Measurements from ENCODE around the gene CERS6.

CERS6 gene

GRCh38 chr2:168712053-168712452, 256.0 kb downstream of the CERS6 start:
- no peak for DNase-seq

GRCh38 chr2:168713325-168713724, 257.3 kb downstream of the CERS6 start:
- DNase-seq, result no peak

GRCh38 chr2:168715849-168716248, 259.8 kb downstream of the CERS6 start:
- DNase-seq, result no peak

- no peak for DNase-seq
Observed at GRCh38 chr2:168716839-168717238, 260.8 kb downstream of the CERS6 start.

- no peak for DNase-seq
Observed at GRCh38 chr2:168717790-168718502, 261.9 kb downstream of the CERS6 start.

GRCh38 chr2:168718622-168719021, 262.6 kb downstream of the CERS6 start:
- DNase-seq, result no peak

- DNase-seq, result no peak
Observed at GRCh38 chr2:168719446-168719845, 263.4 kb downstream of the CERS6 start.

GRCh38 chr2:168722592-168722991, 266.5 kb downstream of the CERS6 start:
- no peak for DNase-seq

- no peak for DNase-seq
Observed at GRCh38 chr2:168723275-168723899, 267.3 kb downstream of the CERS6 start.

GRCh38 chr2:168726375-168726774, 270.3 kb downstream of the CERS6 start:
- DNase-seq, result no peak

- no peak for DNase-seq
Observed at GRCh38 chr2:168727904-168728470, 271.9 kb downstream of the CERS6 start.

GRCh38 chr2:168729455-168729854, 273.4 kb downstream of the CERS6 start:
- DNase-seq, result no peak

- DNase-seq, result no peak
Observed at GRCh38 chr2:168730344-168730743, 274.3 kb downstream of the CERS6 start.

- DNase-seq, result no peak
Observed at GRCh38 chr2:168731002-168731401, 274.9 kb downstream of the CERS6 start.

GRCh38 chr2:168731616-168732015, 275.5 kb downstream of the CERS6 start:
- no peak for DNase-seq

- DNase-seq, result no peak
Observed at GRCh38 chr2:168732100-168732499, 276.0 kb downstream of the CERS6 start.

- no peak for DNase-seq
Observed at GRCh38 chr2:168732506-168732905, 276.4 kb downstream of the CERS6 start.

- DNase-seq, result no peak
Observed at GRCh38 chr2:168734199-168734760, 278.2 kb downstream of the CERS6 start.

GRCh38 chr2:168736649-168737445, 280.8 kb downstream of the CERS6 start:
- DNase-seq, result no peak

GRCh38 chr2:168738062-168738461, 282.0 kb downstream of the CERS6 start:
- DNase-seq, result no peak

GRCh38 chr2:168740360-168740759, 284.3 kb downstream of the CERS6 start:
- no peak for DNase-seq

GRCh38 chr2:168740788-168741187, 284.7 kb downstream of the CERS6 start:
- no peak for DNase-seq

GRCh38 chr2:168742258-168742932, 286.3 kb downstream of the CERS6 start:
- DNase-seq, result no peak
